C4-2B (cell line): ENCODE measurements around the gene DEPDC4.
"Not testable (repeated sequence)": the region's sequence is repeated elsewhere in the genome, so short reads cannot be mapped to it uniquely, and the experiment has no call there.

Source experiments
- H3K27ac ChIP-seq: fragments of 450-650 bp; 2 replicates; pipeline ENCODE4 v1.5.1; 2017
- ZFX ChIP-seq: fragments of 450-650 bp; IDR thresholded peaks from 2 replicates; pipeline ENCODE4 v1.6.1; 2017
- TF ChIP-seq, protein P1 (sequence below): fragments of 450-650 bp; conservative IDR thresholded peaks from 2 replicates; pipeline ENCODE4 v1.5.1; 2017; ENCODE audit warnings: mild to moderate bottlenecking

DEPDC4 gene

GRCh38 chr12:100290016-100290415 lies 23.1 kb upstream of the DEPDC4 start:
- TF ChIP-seq ZFX = no peak
- TF ChIP-seq, protein P1, sequence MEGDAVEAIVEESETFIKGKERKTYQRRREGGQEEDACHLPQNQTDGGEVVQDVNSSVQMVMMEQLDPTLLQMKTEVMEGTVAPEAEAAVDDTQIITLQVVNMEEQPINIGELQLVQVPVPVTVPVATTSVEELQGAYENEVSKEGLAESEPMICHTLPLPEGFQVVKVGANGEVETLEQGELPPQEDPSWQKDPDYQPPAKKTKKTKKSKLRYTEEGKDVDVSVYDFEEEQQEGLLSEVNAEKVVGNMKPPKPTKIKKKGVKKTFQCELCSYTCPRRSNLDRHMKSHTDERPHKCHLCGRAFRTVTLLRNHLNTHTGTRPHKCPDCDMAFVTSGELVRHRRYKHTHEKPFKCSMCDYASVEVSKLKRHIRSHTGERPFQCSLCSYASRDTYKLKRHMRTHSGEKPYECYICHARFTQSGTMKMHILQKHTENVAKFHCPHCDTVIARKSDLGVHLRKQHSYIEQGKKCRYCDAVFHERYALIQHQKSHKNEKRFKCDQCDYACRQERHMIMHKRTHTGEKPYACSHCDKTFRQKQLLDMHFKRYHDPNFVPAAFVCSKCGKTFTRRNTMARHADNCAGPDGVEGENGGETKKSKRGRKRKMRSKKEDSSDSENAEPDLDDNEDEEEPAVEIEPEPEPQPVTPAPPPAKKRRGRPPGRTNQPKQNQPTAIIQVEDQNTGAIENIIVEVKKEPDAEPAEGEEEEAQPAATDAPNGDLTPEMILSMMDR = no peak

DNA sequence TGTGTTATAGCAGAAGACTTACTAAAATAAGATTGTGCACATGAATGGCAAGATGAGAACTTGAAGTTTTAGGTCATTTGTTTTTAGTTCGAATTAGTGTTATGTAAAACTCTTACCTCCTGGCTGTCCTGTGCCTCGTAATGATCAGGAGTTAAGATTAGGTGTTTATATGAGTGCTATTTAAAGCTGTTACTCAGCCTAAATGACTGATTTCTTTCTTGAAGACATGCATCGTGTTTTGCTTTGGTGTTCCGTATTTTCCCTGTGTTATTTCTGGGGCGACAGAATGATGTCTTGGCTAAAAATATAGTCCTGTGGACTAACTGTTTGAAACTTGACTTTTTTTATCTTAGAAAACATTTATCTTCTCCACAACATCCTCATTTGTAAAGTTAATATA lies 22.2 kb upstream of the DEPDC4 start:
- no peak overlapping the region for H3K27ac ChIP-seq
- no peak for TF ChIP-seq ZFX
- TF ChIP-seq, protein P1 = no peak

More at GRCh38 chr12:100290016-100290415, 23.1 kb upstream of the DEPDC4 start:
- no peak overlapping the region for H3K27ac ChIP-seq

DNA sequence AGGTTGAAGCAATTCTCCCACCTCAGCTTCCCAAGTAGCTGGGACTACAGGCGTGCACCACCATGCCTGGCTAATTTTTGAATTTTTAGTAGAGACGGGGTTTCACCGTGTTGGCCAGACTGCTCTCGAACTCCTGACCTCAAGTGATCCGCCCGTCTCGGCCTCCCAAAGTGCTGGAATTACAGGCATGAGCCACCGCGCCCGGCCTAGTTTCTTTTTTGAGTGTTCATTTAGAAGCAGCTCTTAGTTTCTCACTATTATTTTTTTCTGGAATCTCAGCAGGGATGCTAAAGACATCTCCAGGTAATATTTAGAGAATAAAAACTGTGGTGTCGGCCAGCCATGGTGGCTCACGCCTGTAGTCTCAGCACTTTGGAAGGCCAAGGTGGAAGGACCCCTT lies 17.7 kb upstream of the DEPDC4 start:
- not testable (repeated sequence) for H3K27ac ChIP-seq

GRCh38 chr12:100279607-100280244 lies 12.8 kb upstream of the DEPDC4 start:
- H3K27ac ChIP-seq = no peak overlapping the region
- TF ChIP-seq, protein P1 = no peak
- no peak for TF ChIP-seq ZFX

- no peak overlapping the region for H3K27ac ChIP-seq
- TF ChIP-seq ZFX = no peak
- TF ChIP-seq, protein P1 = no peak
Observed at GRCh38 chr12:100279159-100279558, 12.3 kb upstream of the DEPDC4 start.

GRCh38 chr12:100274291-100274690 lies 7.4 kb upstream of the DEPDC4 start:
- H3K27ac ChIP-seq = no peak overlapping the region
- TF ChIP-seq, protein P1 = no peak
- TF ChIP-seq ZFX = no peak

DNA sequence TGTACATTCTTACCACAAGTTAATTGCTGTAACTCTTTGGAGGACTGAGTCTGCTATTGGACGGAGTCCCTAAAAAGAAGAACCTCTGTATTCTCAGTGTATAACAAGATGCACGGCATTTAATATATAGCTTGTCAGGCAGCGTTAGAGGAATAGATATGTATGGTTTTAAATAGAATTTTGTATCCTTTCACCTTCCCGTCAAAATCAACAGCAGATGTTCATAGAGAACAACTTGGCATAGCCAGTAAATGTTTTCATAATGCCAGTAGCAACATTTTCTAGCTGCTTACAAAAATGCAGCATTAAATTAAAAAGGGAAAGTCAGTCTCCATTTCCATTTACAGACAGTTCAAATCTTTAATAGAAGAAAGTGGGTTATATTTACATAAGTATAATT lies 6.9 kb upstream of the DEPDC4 start:
- no peak for TF ChIP-seq ZFX
- TF ChIP-seq, protein P1 = no peak
- H3K27ac ChIP-seq = no peak overlapping the region

DNA sequence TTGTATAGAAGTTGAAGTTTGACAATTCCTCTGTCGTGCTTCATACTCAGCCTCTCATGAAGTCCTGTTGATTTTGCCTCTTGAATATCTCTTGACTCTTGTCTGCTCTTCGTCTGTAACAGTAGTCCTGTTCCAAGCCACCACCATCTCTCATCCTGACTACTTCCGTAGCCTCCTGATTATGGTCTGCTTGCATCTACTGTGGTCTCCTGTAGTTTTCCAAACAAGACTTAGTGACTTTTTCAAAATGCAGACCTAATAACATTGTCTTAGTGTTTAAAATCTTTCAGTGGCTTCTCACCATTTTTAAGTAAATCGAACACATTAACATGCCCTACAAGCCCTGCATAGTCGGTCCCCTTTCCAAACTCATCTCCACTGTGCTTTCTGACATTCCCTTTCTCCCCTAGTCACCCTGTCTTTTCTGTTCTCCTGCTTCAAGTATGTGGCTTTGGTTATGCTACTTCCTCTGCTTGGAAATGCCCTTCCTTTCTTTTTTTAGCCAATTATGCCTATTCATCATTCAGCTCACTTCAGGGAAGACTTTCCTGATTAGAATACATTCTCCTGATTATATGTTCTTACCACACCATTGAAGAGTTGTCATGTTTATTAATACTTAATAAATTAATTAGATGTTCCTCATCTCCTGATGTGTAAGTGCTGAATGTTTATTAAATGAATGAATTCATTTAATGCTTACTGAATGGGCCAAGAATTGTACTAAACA lies 2.1 kb upstream of the DEPDC4 start:
- TF ChIP-seq, protein P1 = no peak
- no peak for TF ChIP-seq ZFX
- no peak overlapping the region for H3K27ac ChIP-seq
